GM23338 (cell line): Measurements from ENCODE around the gene ACADS.

Source experiments
- CREB1 ChIP-seq: fragments of 250-450 bp; sonication (Bioruptor Pico); IDR thresholded peaks from 2 replicates; pipeline ENCODE4 v1.5.0; 2020; ENCODE audit warnings: low read depth, mild to moderate bottlenecking, moderate library complexity
- CTCF ChIP-seq, 2 experiments: fragments of 200-600 bp in 1 of 2; sonication (generic) in 1 of 2; conservative IDR thresholded peaks; 2 replicates each; pipeline versions ENCODE4 v1.5.1 to v1.6.1; 2016 to 2017; ENCODE audit warnings: antibody characterized with exemption in 2 of 2, low read depth in 2 of 2, mild to moderate bottlenecking in 2 of 2, moderate library complexity in 1 of 2
- ETS1 ChIP-seq: IDR thresholded peaks from 2 replicates; pipeline ENCODE4 v1.6.1; 2016; ENCODE audit warnings: antibody characterized with exemption
- EZH2 ChIP-seq: fragments of 200-600 bp; sonication (generic); IDR thresholded peaks from one replicate; pipeline ENCODE4 v1.8.0; 2017; ENCODE audit warnings: antibody characterized with exemption, mild to moderate bottlenecking, low read depth; ENCODE audit not compliant: unreplicated experiment
- POLR2AphosphoS5 ChIP-seq: IDR thresholded peaks from 2 replicates; pipeline ENCODE4 v1.6.1; 2016; ENCODE audit warnings: antibody characterized with exemption, low read depth
- STAT1 ChIP-seq: IDR thresholded peaks from one replicate; pipeline ENCODE4 v1.6.1; 2016; ENCODE audit warnings: antibody characterized with exemption; ENCODE audit not compliant: unreplicated experiment
- ZNF114 ChIP-seq: fragments of 250-450 bp; sonication (Bioruptor Pico); IDR thresholded peaks from 2 replicates; pipeline ENCODE4 v1.5.0; 2020; ENCODE audit warnings: mild to moderate bottlenecking, moderate library complexity
- ZNF331 ChIP-seq: fragments of 250-450 bp; sonication (Bioruptor Pico); IDR thresholded peaks from 2 replicates; pipeline ENCODE4 v1.5.0; 2020; ENCODE audit warnings: low read depth, mild to moderate bottlenecking, moderate library complexity
- TF ChIP-seq, protein P1 (sequence below): IDR thresholded peaks from one replicate; pipeline ENCODE4 v1.6.1; 2018; ENCODE audit warnings: antibody characterized with exemption; ENCODE audit not compliant: unreplicated experiment

- TF ChIP-seq CTCF (conservative IDR thresholded peaks at IDR 0.05; ENCODE audit: low read depth in 2 of 2) (no peak), CREB1 (CRISPR knock-in tag) (no peak), EZH2 (no peak), POLR2AphosphoS5 (no peak), ZNF114 (CRISPR knock-in tag) (no peak), ZNF331 (CRISPR knock-in tag) (no peak), ETS1 (no peak), STAT1 (no peak)
- TF ChIP-seq, protein P1, sequence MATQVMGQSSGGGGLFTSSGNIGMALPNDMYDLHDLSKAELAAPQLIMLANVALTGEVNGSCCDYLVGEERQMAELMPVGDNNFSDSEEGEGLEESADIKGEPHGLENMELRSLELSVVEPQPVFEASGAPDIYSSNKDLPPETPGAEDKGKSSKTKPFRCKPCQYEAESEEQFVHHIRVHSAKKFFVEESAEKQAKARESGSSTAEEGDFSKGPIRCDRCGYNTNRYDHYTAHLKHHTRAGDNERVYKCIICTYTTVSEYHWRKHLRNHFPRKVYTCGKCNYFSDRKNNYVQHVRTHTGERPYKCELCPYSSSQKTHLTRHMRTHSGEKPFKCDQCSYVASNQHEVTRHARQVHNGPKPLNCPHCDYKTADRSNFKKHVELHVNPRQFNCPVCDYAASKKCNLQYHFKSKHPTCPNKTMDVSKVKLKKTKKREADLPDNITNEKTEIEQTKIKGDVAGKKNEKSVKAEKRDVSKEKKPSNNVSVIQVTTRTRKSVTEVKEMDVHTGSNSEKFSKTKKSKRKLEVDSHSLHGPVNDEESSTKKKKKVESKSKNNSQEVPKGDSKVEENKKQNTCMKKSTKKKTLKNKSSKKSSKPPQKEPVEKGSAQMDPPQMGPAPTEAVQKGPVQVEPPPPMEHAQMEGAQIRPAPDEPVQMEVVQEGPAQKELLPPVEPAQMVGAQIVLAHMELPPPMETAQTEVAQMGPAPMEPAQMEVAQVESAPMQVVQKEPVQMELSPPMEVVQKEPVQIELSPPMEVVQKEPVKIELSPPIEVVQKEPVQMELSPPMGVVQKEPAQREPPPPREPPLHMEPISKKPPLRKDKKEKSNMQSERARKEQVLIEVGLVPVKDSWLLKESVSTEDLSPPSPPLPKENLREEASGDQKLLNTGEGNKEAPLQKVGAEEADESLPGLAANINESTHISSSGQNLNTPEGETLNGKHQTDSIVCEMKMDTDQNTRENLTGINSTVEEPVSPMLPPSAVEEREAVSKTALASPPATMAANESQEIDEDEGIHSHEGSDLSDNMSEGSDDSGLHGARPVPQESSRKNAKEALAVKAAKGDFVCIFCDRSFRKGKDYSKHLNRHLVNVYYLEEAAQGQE: no peak
Measured at GRCh38 chr12:120764816-120765215, 39.2 kb downstream of the ACADS start.
